Left kidney (tissue), 2 donors: ENCODE data around the gene CDC42. TPM values are rescaled to one million over a fixed set of nuclear protein-coding genes. Genes with fewer than 3 reads are reported as not detected.

Experiments
- DNase-seq: peaks from one replicate; pipeline ENCODE4 v3.0.0-alpha.2; 2013
- polyA plus RNA-seq: library from polyadenylated mRNA; unstranded; fragments of 120-200 nt; gene quantifications from one replicate; pipeline ENCODE4 v1.2.1, GENCODE V29; 2013; ENCODE audit not compliant: insufficient read length

The CDC42 gene
- polyA plus RNA-seq, 1 donor: 393 TPM

GRCh38 chr1:22128392-22128791 is 75.9 kb downstream of the CDC42 start:
- DNase-seq: no peak

- no peak for DNase-seq
Measured at GRCh38 chr1:22129501-22130117, 77.1 kb downstream of the CDC42 start.

- DNase-seq: no peak
Measured at GRCh38 chr1:22131062-22131461, 78.6 kb downstream of the CDC42 start.

- DNase-seq: no peak
Measured at GRCh38 chr1:22131875-22132486, 79.5 kb downstream of the CDC42 start.

- DNase-seq: no peak
Measured at GRCh38 chr1:22132517-22133235, 80.2 kb downstream of the CDC42 start.

GRCh38 chr1:22133247-22133930 is 80.9 kb downstream of the CDC42 start:
- DNase-seq: no peak

- DNase-seq: no peak
Measured at GRCh38 chr1:22133931-22134324, 81.4 kb downstream of the CDC42 start.

- no peak for DNase-seq
Measured at GRCh38 chr1:22137004-22137720, 84.7 kb downstream of the CDC42 start.

GRCh38 chr1:22139066-22139594 is 86.6 kb downstream of the CDC42 start:
- DNase-seq: no peak

GRCh38 chr1:22139817-22140216 is 87.3 kb downstream of the CDC42 start:
- no peak for DNase-seq

Other genes with a start within 250 kb of the CDC42 start
- gene LDLRAD2, start 240.4 kb upstream of the CDC42 start, polyA plus RNA-seq: 4.6 TPM
- 154 TPM for gene HSPG2, start 115.4 kb upstream of the CDC42 start, polyA plus RNA-seq
- 0.38 TPM for gene CELA3B, start 75.7 kb upstream of the CDC42 start, polyA plus RNA-seq
- not detected for gene CELA3A, start 51.1 kb upstream of the CDC42 start, polyA plus RNA-seq
- gene WNT4, start 90.4 kb downstream of the CDC42 start, polyA plus RNA-seq: 6.7 TPM